GM23338 (cell line): ENCODE measurements around the gene KCNIP2. TPM values are rescaled to one million over a fixed set of nuclear protein-coding genes. Genes with fewer than 3 reads are reported as not detected.
A peak's percentile ranks its signal among the peaks of the same experiment; 100 is the strongest.

ENCODE experiments used
- ATAC-seq: fragments of 200-7000 bp; cut with Tn5 transposase; 3 replicates; pipeline ENCODE4 v1.9.1; 2020
- DNase-seq: peaks from one replicate; pipeline ENCODE4 v3.0.0-alpha.2; 2015; ENCODE audit warnings: low spot score
- H2AFZ ChIP-seq: fragments of 200-600 bp; sonication (generic); 2 replicates; pipeline ENCODE4 v1.8.0; 2016; ENCODE audit warnings: antibody characterized with exemption, mild to moderate bottlenecking, moderate library complexity
- H3F3A ChIP-seq: fragments of 200-600 bp; sonication (generic); replicated peaks from 2 replicates; pipeline ENCODE4 v1.8.0; 2017; ENCODE audit warnings: antibody characterized with exemption, mixed run types, low read depth
- H3K27ac ChIP-seq: fragments of 200-600 bp; sonication (generic); 2 replicates; pipeline ENCODE4 v1.6.1; 2016; ENCODE audit warnings: low read depth
- H3K27me3 ChIP-seq: fragments of 200-600 bp; sonication (generic); 2 replicates; pipeline ENCODE4 v1.8.0; 2016; ENCODE audit warnings: mild to moderate bottlenecking, mixed run types, moderate library complexity; ENCODE audit not compliant: insufficient read depth
- H3K36me3 ChIP-seq: fragments of 200-600 bp; sonication (generic); 2 replicates; pipeline ENCODE4 v1.8.0; 2016; ENCODE audit warnings: mild to moderate bottlenecking; ENCODE audit not compliant: insufficient read depth
- H3K4me1 ChIP-seq: fragments of 200-600 bp; sonication (generic); 2 replicates; pipeline ENCODE4 v1.8.0; 2016; ENCODE audit warnings: mild to moderate bottlenecking, moderate library complexity; ENCODE audit not compliant: insufficient read depth
- H3K4me2 ChIP-seq: fragments of 200-600 bp; sonication (generic); 2 replicates; pipeline ENCODE4 v1.7.1; 2017; ENCODE audit warnings: mixed run types
- H3K4me3 ChIP-seq: fragments of 200-600 bp; sonication (generic); 2 replicates; pipeline ENCODE4 v1.6.1; 2016; ENCODE audit warnings: mixed run types
- H3K79me2 ChIP-seq: fragments of 200-600 bp; sonication (generic); replicated peaks from 2 replicates; pipeline ENCODE4 v1.8.0; 2017; ENCODE audit warnings: mild to moderate bottlenecking; ENCODE audit not compliant: insufficient read depth
- H3K9me2 ChIP-seq: fragments of 200-600 bp; sonication (generic); 2 replicates; pipeline ENCODE4 v1.8.0; 2017; ENCODE audit not compliant: insufficient read depth
- H4K20me1 ChIP-seq: fragments of 200-600 bp; sonication (generic); replicated peaks from 2 replicates; pipeline ENCODE4 v1.8.0; 2017; ENCODE audit warnings: mild to moderate bottlenecking; ENCODE audit not compliant: insufficient read depth
- H3K27ac Mint-ChIP-seq: 2 replicates; pipeline ENCODE4 v1.8.0; 2020; ENCODE audit warnings: inconsistent platforms, mild to moderate bottlenecking, moderate library complexity, mixed read lengths
- H3K27me3 Mint-ChIP-seq: 3 replicates; pipeline ENCODE4 v1.8.0; 2022; ENCODE audit warnings: low read depth, mild to moderate bottlenecking, moderate library complexity, mixed read lengths, inconsistent platforms; ENCODE audit not compliant: insufficient read depth, poor library complexity
- H3K36me3 Mint-ChIP-seq: 3 replicates; pipeline ENCODE4 v1.8.0; 2021; ENCODE audit warnings: low read depth, mild to moderate bottlenecking, inconsistent platforms, moderate library complexity, mixed read lengths
- H3K4me1 Mint-ChIP-seq: 3 replicates; pipeline ENCODE4 v1.8.0; 2020; ENCODE audit warnings: mild to moderate bottlenecking, inconsistent platforms, mixed read lengths
- H3K4me3 Mint-ChIP-seq: 3 replicates; pipeline ENCODE4 v1.8.0; 2021; ENCODE audit warnings: moderate library complexity, mild to moderate bottlenecking, inconsistent platforms, mixed read lengths
- H3K9me3 Mint-ChIP-seq: 3 replicates; pipeline ENCODE4 v1.8.0; 2020; ENCODE audit warnings: moderate library complexity, mild to moderate bottlenecking, inconsistent platforms, mixed read lengths
- CREB1 ChIP-seq: fragments of 250-450 bp; sonication (Bioruptor Pico); IDR thresholded peaks from 2 replicates; pipeline ENCODE4 v1.5.0; 2020; ENCODE audit warnings: low read depth, mild to moderate bottlenecking, moderate library complexity
- CTCF ChIP-seq, 2 experiments: fragments of 200-600 bp in 1 of 2; sonication (generic) in 1 of 2; conservative IDR thresholded peaks; 2 replicates each; pipeline versions ENCODE4 v1.5.1 to v1.6.1; 2016 to 2017; ENCODE audit warnings: antibody characterized with exemption in 2 of 2, low read depth in 2 of 2, mild to moderate bottlenecking in 2 of 2, moderate library complexity in 1 of 2
- NANOG ChIP-seq: IDR thresholded peaks from 2 replicates; pipeline ENCODE4 v1.6.1; 2016; ENCODE audit warnings: antibody characterized with exemption, borderline replicate concordance
- ZNF114 ChIP-seq: fragments of 250-450 bp; sonication (Bioruptor Pico); IDR thresholded peaks from 2 replicates; pipeline ENCODE4 v1.5.0; 2020; ENCODE audit warnings: mild to moderate bottlenecking, moderate library complexity
- ZNF331 ChIP-seq: fragments of 250-450 bp; sonication (Bioruptor Pico); IDR thresholded peaks from 2 replicates; pipeline ENCODE4 v1.5.0; 2020; ENCODE audit warnings: low read depth, mild to moderate bottlenecking, moderate library complexity
- polyA plus RNA-seq: library from polyadenylated mRNA; unstranded; fragments of >200 nt; fragmentation: Nextera tagmentation; extraction: Ambion mirVana; gene quantifications from 2 replicates; pipeline ENCODE4 v1.2.1, GENCODE V29; 2016
- total RNA-seq: library from RNA; depleted of rRNA; stranded (reverse); fragments of >200 nt; shearing (Covaris generic); gene quantifications from 2 replicates; pipeline ENCODE4 v1.2.3, GENCODE V29; 2014
- TF ChIP-seq, protein P1 (sequence below): IDR thresholded peaks from 2 replicates; pipeline ENCODE4 v1.6.1; 2016; ENCODE audit warnings: antibody characterized with exemption

Gene KCNIP2
- total and polyA plus RNA-seq, 2 experiments from 2014 or later: 2.2 to 2.6 TPM

DNA sequence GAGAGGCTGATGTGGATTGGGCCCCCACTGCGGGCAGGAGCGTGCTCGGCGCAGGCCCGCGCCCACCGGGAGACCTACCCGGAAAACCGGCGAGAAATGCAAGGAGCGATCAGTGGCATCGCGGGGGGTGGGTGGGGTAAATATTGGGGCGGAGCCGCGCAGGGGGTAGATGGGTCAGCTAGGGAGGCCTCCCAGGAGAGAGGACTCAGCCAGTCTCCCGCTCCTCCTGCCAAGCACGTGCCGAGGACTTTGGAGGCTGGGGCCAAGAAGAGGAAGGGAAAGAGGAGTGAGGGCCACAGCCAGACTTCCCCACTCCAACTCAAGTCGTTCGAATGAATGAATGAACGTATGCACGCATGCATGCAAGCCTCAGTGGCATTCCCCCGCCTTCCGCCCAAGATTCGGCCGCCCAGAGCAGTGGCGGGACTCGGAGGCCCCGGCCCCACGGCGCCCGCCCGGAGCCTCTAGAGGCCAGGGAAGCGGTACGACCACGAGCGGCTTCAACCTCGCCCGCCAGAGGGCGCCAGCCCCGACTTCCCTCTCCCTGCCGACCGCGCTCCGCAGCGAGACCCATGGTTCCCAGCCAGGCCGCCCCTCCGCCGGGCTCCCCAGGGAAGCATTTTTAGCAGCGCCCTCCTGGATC lies 63.9 kb downstream of the KCNIP2 start:
- H3K36me3 Mint-ChIP-seq: peaks cover 10% of the 10 kb centered on the region
- H3K9me2 ChIP-seq: no peaks in the 10 kb centered on the region
- peaks cover 30% of the 10 kb centered on the region for H3F3A ChIP-seq
- ATAC-seq (peak; percentile 33), DNase-seq (peak; percentile 87)
- peak overlapping the region; percentile 95 for H3K4me2 ChIP-seq
- H3K36me3 ChIP-seq: no peaks in the 10 kb centered on the region
- 0 out of 2 replicates have a peak, but pooled peaks cover 5% of the 10 kb centered on the region for H4K20me1 ChIP-seq
- peak overlapping the region; percentile 93 for H3K27ac ChIP-seq
- H3K9me3 Mint-ChIP-seq: no peaks in the 10 kb centered on the region; the same call in 2 of the 3 replicates
- H3K27me3 ChIP-seq: peaks cover 41% of the 10 kb centered on the region
- peak overlapping the region; percentile 19; the same call in 1 of the 2 replicates for H2AFZ ChIP-seq
- peak overlapping the region; percentile 78 for H3K4me3 ChIP-seq
- no peak overlapping the region for H3K27ac Mint-ChIP-seq
- H3K4me3 Mint-ChIP-seq: peak overlapping the region; percentile 72
- H3K27me3 Mint-ChIP-seq: peaks cover 46% of the 10 kb centered on the region
- H3K79me2 ChIP-seq: peaks cover 11% of the 10 kb centered on the region; the same call in 1 of the 2 replicates
- H3K4me1 Mint-ChIP-seq: peaks cover 51% of the 10 kb centered on the region
- TF ChIP-seq ZNF114: no peak
- TF ChIP-seq CTCF (conservative IDR thresholded peaks at IDR 0.05; ENCODE audit: low read depth in 2 of 2): peak; percentile 62 to 81
- peaks cover 62% of the 10 kb centered on the region for H3K4me1 ChIP-seq

DNA sequence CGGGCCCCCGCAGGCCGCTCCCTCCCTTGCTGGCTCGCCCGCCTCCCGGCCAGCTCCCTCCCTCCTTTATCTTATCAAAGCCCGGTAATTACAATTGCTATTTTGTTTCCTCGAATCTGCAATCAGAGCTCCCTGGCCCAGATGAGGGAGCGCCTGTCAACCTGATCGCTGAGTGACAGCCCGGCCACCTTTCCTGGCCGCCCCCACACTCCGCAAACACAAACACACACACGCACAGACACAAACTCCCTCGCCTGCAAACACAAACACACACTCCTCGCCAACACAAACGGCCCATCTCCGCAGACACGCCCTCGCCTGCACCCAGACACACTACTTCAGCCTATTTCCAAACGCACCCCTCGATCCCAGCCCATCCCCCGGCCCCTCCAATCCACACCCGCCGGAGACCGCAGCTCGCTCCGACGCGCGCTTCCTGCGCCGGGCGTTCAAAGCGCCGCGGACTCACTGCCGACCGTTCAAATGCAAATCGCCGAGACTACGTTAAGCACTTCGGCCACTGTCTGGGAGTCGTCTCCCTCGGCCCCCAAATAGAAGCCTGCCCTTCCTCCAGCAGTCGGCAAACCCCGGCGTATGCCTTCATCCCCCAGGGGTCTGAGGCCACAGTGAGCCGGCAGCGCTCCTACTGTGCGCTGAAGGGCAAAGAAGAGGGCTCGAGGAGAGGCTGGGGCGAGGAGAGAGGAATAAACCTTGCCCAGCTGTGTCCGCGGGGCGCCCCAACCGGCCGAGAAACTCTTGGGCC lies 64.6 kb downstream of the KCNIP2 start:
- peaks cover 11% of the 10 kb centered on the region; the same call in 1 of the 2 replicates for H3K79me2 ChIP-seq
- H4K20me1 ChIP-seq: no peaks in the 10 kb centered on the region
- peak overlapping the region; percentile 93 for H3K27ac ChIP-seq
- TF ChIP-seq, protein P1, sequence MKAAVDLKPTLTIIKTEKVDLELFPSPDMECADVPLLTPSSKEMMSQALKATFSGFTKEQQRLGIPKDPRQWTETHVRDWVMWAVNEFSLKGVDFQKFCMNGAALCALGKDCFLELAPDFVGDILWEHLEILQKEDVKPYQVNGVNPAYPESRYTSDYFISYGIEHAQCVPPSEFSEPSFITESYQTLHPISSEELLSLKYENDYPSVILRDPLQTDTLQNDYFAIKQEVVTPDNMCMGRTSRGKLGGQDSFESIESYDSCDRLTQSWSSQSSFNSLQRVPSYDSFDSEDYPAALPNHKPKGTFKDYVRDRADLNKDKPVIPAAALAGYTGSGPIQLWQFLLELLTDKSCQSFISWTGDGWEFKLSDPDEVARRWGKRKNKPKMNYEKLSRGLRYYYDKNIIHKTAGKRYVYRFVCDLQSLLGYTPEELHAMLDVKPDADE: no peak
- TF ChIP-seq ZNF331 (CRISPR knock-in tag) (no peak), NANOG (peak; percentile 6; the same call in 1 of the 2 replicates), CREB1 (CRISPR knock-in tag) (peak; percentile 84)
- H3K36me3 Mint-ChIP-seq: peaks cover 10% of the 10 kb centered on the region
- H3K4me3 Mint-ChIP-seq: peak overlapping the region; percentile 72
- peaks cover 23% of the 10 kb centered on the region for H3F3A ChIP-seq
- H3K4me3 ChIP-seq: peak overlapping the region; percentile 78
- H3K9me2 ChIP-seq: no peaks in the 10 kb centered on the region
- peaks cover 52% of the 10 kb centered on the region for H3K4me1 Mint-ChIP-seq
- H2AFZ ChIP-seq: peak overlapping the region; percentile 72; the same call in 1 of the 2 replicates
- peak overlapping the region; percentile 95 for H3K4me2 ChIP-seq
- H3K4me1 ChIP-seq: peaks cover 62% of the 10 kb centered on the region
- no peaks in the 10 kb centered on the region for H3K36me3 ChIP-seq
- peak overlapping the region; percentile 23; the same call in 1 of the 2 replicates for H3K27ac Mint-ChIP-seq
- DNase-seq: peak; percentile 96
- peaks cover 48% of the 10 kb centered on the region for H3K27me3 ChIP-seq
- ATAC-seq: peak; percentile 20
- H3K9me3 Mint-ChIP-seq: no peaks in the 10 kb centered on the region; the same call in 2 of the 3 replicates
- H3K27me3 Mint-ChIP-seq: peaks cover 53% of the 10 kb centered on the region
